ENCODE results near the gene CAV3.

CAV3 gene

GRCh38 chr3:8767667-8768363 lies 34.2 kb downstream of the CAV3 start:
- 2% methylated on average over 72 of the region's 74 CpGs for WGBS (ENCODE audit: insufficient coverage)
- ChIA-PET POLR2A (interaction anchor here (0.7 kb wide), 1 partner anchor 1653 kb away, joined by 3 read pairs; no protein-coding TSS in a partner anchor), CTCF (interaction anchor here (1.4 to 2.0 kb wide), 2 partner anchors 16 to 23 kb away, joined by 3 to 10 read pairs; no protein-coding TSS in a partner anchor)
- Histone ChIP-seq H3K9me3 (ENCODE audit: control extremely low read depth in 1 of 5, control insufficient read depth in 4 of 5, insufficient read depth in 2 of 5, low read depth in 1 of 5, low read length in 4 of 5) (no peaks in the 10 kb centered on the region), H3K27ac (ENCODE audit: insufficient read depth in 1 of 2, low read depth in 1 of 2, low read length in 2 of 2, poor library complexity in 1 of 2, severe bottlenecking in 2 of 2) (no peak overlapping the region), H3K4me3 (ENCODE audit: control insufficient read depth in 1 of 7, extremely low read depth in 1 of 7, insufficient read depth in 4 of 7, low read depth in 2 of 7, low read length in 6 of 7) (peak overlapping the region in 6 of 7 experiments; percentile 20 to 72 (median 44)), H3K4me1 (ENCODE audit: control extremely low read depth in 1 of 4, control insufficient read depth in 4 of 4, insufficient read depth in 4 of 4, low read length in 3 of 4) (peaks cover 0 to 22% (median 21%) of the 10 kb centered on the region in 4 experiments), H3K36me3 (ENCODE audit: control insufficient read depth in 4 of 4, insufficient read depth in 4 of 4, low read length in 3 of 4) (no peaks in the 10 kb centered on the region), H3K27me3 (replicated peaks in 2 of 5; ENCODE audit: control insufficient read depth in 4 of 5, insufficient read depth in 5 of 5, low read length in 4 of 5) (peaks cover 16 to 71% (median 36%) of the 10 kb centered on the region in 5 experiments)
- peak; percentile 29 to 69 (median 54) for DNase-seq

GRCh38 chr3:8768364-8769087 lies 34.9 kb downstream of the CAV3 start:
- 7% methylated on average over 32 of the region's 36 CpGs for WGBS (ENCODE audit: insufficient coverage)
- Histone ChIP-seq H3K27ac (ENCODE audit: insufficient read depth in 1 of 2, low read depth in 1 of 2, low read length in 2 of 2, poor library complexity in 1 of 2, severe bottlenecking in 2 of 2) (no peak overlapping the region), H3K4me3 (ENCODE audit: control insufficient read depth in 1 of 7, extremely low read depth in 1 of 7, insufficient read depth in 4 of 7, low read depth in 2 of 7, low read length in 6 of 7) (peak overlapping the region in 6 of 7 experiments; percentile 9 to 72 (median 60)), H3K27me3 (replicated peaks in 2 of 5; ENCODE audit: control insufficient read depth in 4 of 5, insufficient read depth in 5 of 5, low read length in 4 of 5) (peaks cover 16 to 71% (median 36%) of the 10 kb centered on the region in 5 experiments), H3K9me3 (ENCODE audit: control extremely low read depth in 1 of 5, control insufficient read depth in 4 of 5, insufficient read depth in 2 of 5, low read depth in 1 of 5, low read length in 4 of 5) (no peaks in the 10 kb centered on the region), H3K36me3 (ENCODE audit: control insufficient read depth in 4 of 4, insufficient read depth in 4 of 4, low read length in 3 of 4) (no peaks in the 10 kb centered on the region), H3K4me1 (ENCODE audit: control extremely low read depth in 1 of 4, control insufficient read depth in 4 of 4, insufficient read depth in 4 of 4, low read length in 3 of 4) (peaks cover 0 to 22% (median 21%) of the 10 kb centered on the region in 4 experiments)
- POLR2A ChIA-PET: interaction anchor here (0.7 kb wide), 1 partner anchor 52 kb away, joined by 3 read pairs; no protein-coding TSS in a partner anchor
- CTCF ChIA-PET: interaction anchor here (0.6 to 2.0 kb wide), 7 partner anchors 9 to 976 kb away, joined by 3 to 13 read pairs (median 3); no protein-coding TSS in a partner anchor
- DNase-seq: peak in 2 of 3 donors; percentile 33 to 54

- H3K9me3 ChIP-seq (ENCODE audit: control extremely low read depth in 1 of 5, control insufficient read depth in 4 of 5, insufficient read depth in 2 of 5, low read depth in 1 of 5, low read length in 4 of 5): no peaks in the 10 kb centered on the region
- H3K27me3 ChIP-seq (replicated peaks in 2 of 5; ENCODE audit: control insufficient read depth in 4 of 5, insufficient read depth in 5 of 5, low read length in 4 of 5): peaks cover 16 to 71% (median 36%) of the 10 kb centered on the region in 5 experiments
- H3K36me3 ChIP-seq (ENCODE audit: control insufficient read depth in 4 of 4, insufficient read depth in 4 of 4, low read length in 3 of 4): no peaks in the 10 kb centered on the region
- no peak within 1 kb of the TSS for H3K27ac ChIP-seq (ENCODE audit: insufficient read depth in 1 of 2, low read depth in 1 of 2, low read length in 2 of 2, poor library complexity in 1 of 2, severe bottlenecking in 2 of 2)
- POLR2A ChIA-PET: interaction anchor here (0.7 kb wide), 1 partner anchor 51 kb away, joined by 3 read pairs; no protein-coding TSS in a partner anchor
- CTCF ChIA-PET: interaction anchor here (0.6 to 2.0 kb wide), 12 partner anchors 10 to 975 kb away, joined by 3 to 13 read pairs (median 3); no protein-coding TSS in a partner anchor
- WGBS (ENCODE audit: insufficient coverage): 5% methylated on average over 50 of the region's 53 CpGs
- DNase-seq: peak; percentile 59 to 72 (median 69)
- peaks cover 0 to 22% (median 21%) of the 10 kb centered on the region in 4 experiments for H3K4me1 ChIP-seq (ENCODE audit: control extremely low read depth in 1 of 4, control insufficient read depth in 4 of 4, insufficient read depth in 4 of 4, low read length in 3 of 4)
- peak within 1 kb of the TSS in 6 of 7 experiments; percentile 20 to 72 (median 58) for H3K4me3 ChIP-seq (ENCODE audit: control insufficient read depth in 1 of 7, extremely low read depth in 1 of 7, insufficient read depth in 4 of 7, low read depth in 2 of 7, low read length in 6 of 7)
Observed at GRCh38 chr3:8769088-8769822, 35.7 kb downstream of the CAV3 start, which contains the start of gene OXTR. TSS of gene OXTR (minus strand) at chr3:8769613. CDS start at chr3:8768187, 1,426 bp downstream.

GRCh38 chr3:8773941-8774542 lies 40.4 kb downstream of the CAV3 start:
- ChIA-PET POLR2A (no interaction called here), CTCF (no interaction called here)
- WGBS (ENCODE audit: insufficient coverage): 98% methylated on average over 4 of the region's 5 CpGs
- H3K4me3 ChIP-seq (ENCODE audit: control insufficient read depth in 1 of 7, extremely low read depth in 1 of 7, insufficient read depth in 4 of 7, low read depth in 2 of 7, low read length in 6 of 7): no peak overlapping the region
- H3K27ac ChIP-seq (ENCODE audit: insufficient read depth in 1 of 2, low read depth in 1 of 2, low read length in 2 of 2, poor library complexity in 1 of 2, severe bottlenecking in 2 of 2): no peak overlapping the region
- H3K36me3 ChIP-seq (ENCODE audit: control insufficient read depth in 4 of 4, insufficient read depth in 4 of 4, low read length in 3 of 4): no peaks in the 10 kb centered on the region
- no peaks in the 10 kb centered on the region for H3K9me3 ChIP-seq (ENCODE audit: control extremely low read depth in 1 of 5, control insufficient read depth in 4 of 5, insufficient read depth in 2 of 5, low read depth in 1 of 5, low read length in 4 of 5)
- DNase-seq: no peak
- H3K27me3 ChIP-seq (replicated peaks in 2 of 5; ENCODE audit: control insufficient read depth in 4 of 5, insufficient read depth in 5 of 5, low read length in 4 of 5): peaks cover 11 to 33% (median 16%) of the 10 kb centered on the region in 5 experiments
- peaks cover 0 to 3% (median 3%) of the 10 kb centered on the region in 4 experiments for H3K4me1 ChIP-seq (ENCODE audit: control extremely low read depth in 1 of 4, control insufficient read depth in 4 of 4, insufficient read depth in 4 of 4, low read length in 3 of 4)

- peaks cover 6 to 22% (median 10%) of the 10 kb centered on the region in 5 experiments for H3K27me3 ChIP-seq (replicated peaks in 2 of 5; ENCODE audit: control insufficient read depth in 4 of 5, insufficient read depth in 5 of 5, low read length in 4 of 5)
- no peaks in the 10 kb centered on the region for H3K4me1 ChIP-seq (ENCODE audit: control extremely low read depth in 1 of 4, control insufficient read depth in 4 of 4, insufficient read depth in 4 of 4, low read length in 3 of 4)
- no peak for DNase-seq
- H3K36me3 ChIP-seq (ENCODE audit: control insufficient read depth in 4 of 4, insufficient read depth in 4 of 4, low read length in 3 of 4): no peaks in the 10 kb centered on the region
- H3K9me3 ChIP-seq (ENCODE audit: control extremely low read depth in 1 of 5, control insufficient read depth in 4 of 5, insufficient read depth in 2 of 5, low read depth in 1 of 5, low read length in 4 of 5): peaks cover 0 to 1% (median 0%) of the 10 kb centered on the region in 5 experiments
- ChIA-PET POLR2A (no interaction called here), CTCF (no interaction called here)
- WGBS (ENCODE audit: insufficient coverage): 94% methylated on average over 5 of the region's 5 CpGs
- H3K27ac ChIP-seq (ENCODE audit: insufficient read depth in 1 of 2, low read depth in 1 of 2, low read length in 2 of 2, poor library complexity in 1 of 2, severe bottlenecking in 2 of 2): no peak overlapping the region
- H3K4me3 ChIP-seq (ENCODE audit: control insufficient read depth in 1 of 7, extremely low read depth in 1 of 7, insufficient read depth in 4 of 7, low read depth in 2 of 7, low read length in 6 of 7): no peak overlapping the region
Observed at GRCh38 chr3:8775181-8775580, 41.6 kb downstream of the CAV3 start.

- H3K9me3 ChIP-seq (ENCODE audit: control extremely low read depth in 1 of 5, control insufficient read depth in 4 of 5, insufficient read depth in 2 of 5, low read depth in 1 of 5, low read length in 4 of 5): peaks cover 0 to 4% (median 0%) of the 10 kb centered on the region in 5 experiments
- H3K27me3 ChIP-seq (replicated peaks in 2 of 5; ENCODE audit: control insufficient read depth in 4 of 5, insufficient read depth in 5 of 5, low read length in 4 of 5): peaks cover 2 to 18% (median 9%) of the 10 kb centered on the region in 5 experiments
- H3K27ac ChIP-seq (ENCODE audit: insufficient read depth in 1 of 2, low read depth in 1 of 2, low read length in 2 of 2, poor library complexity in 1 of 2, severe bottlenecking in 2 of 2): no peak overlapping the region
- no peaks in the 10 kb centered on the region for H3K36me3 ChIP-seq (ENCODE audit: control insufficient read depth in 4 of 4, insufficient read depth in 4 of 4, low read length in 3 of 4)
- no peak for DNase-seq
- WGBS (ENCODE audit: insufficient coverage): 95% methylated on average over 6 of the region's 6 CpGs
- H3K4me1 ChIP-seq (ENCODE audit: control extremely low read depth in 1 of 4, control insufficient read depth in 4 of 4, insufficient read depth in 4 of 4, low read length in 3 of 4): no peaks in the 10 kb centered on the region
- no peak overlapping the region for H3K4me3 ChIP-seq (ENCODE audit: control insufficient read depth in 1 of 7, extremely low read depth in 1 of 7, insufficient read depth in 4 of 7, low read depth in 2 of 7, low read length in 6 of 7)
- ChIA-PET POLR2A (no interaction called here), CTCF (no interaction called here)
Observed at GRCh38 chr3:8775602-8776001, 42.0 kb downstream of the CAV3 start.

Measured in common myeloid progenitor, CD34-positive (primary cell).